CD8-positive, alpha-beta memory T cell (primary cell): Measurements from ENCODE around the gene ABLIM2. TPM values are rescaled to one million over a fixed set of nuclear protein-coding genes. Genes with fewer than 3 reads are reported as not detected.

ENCODE experiments used
- CTCF ChIA-PET: fragments of 350-600 bp; sonication (Branson Sonifier 250); formaldehyde crosslinking; loops from one replicate; lab custom pipeline; 2021; ENCODE audit warnings: antibody characterized with exemption; lab: Charles Lee
- POLR2A ChIA-PET: fragments of 350-600 bp; sonication (Branson Sonifier 250); formaldehyde crosslinking; loops from one replicate; lab custom pipeline; 2021; ENCODE audit warnings: antibody characterized with exemption; lab: Charles Lee
- DNase-seq, 5 donors: peaks; one replicate each; pipeline versions ENCODE4 v3.0.0 to v3.0.0-alpha.2; 2020 to 2022; ENCODE audit warnings: mixed read lengths in 1 of 5
- H3K27ac ChIP-seq: one replicate; pipeline ENCODE4 v1.7.0; 2013; ENCODE audit warnings: low read depth, mild to moderate bottlenecking, low read length, moderate library complexity
- H3K27me3 ChIP-seq: 2 replicates; pipeline ENCODE4 v1.7.0; 2013; ENCODE audit warnings: low read length, mild to moderate bottlenecking; ENCODE audit not compliant: insufficient read depth, poor library complexity, severe bottlenecking
- H3K36me3 ChIP-seq: 2 replicates; pipeline ENCODE4 v1.7.0; 2013; ENCODE audit warnings: mild to moderate bottlenecking, low read length, moderate library complexity; ENCODE audit not compliant: insufficient read depth
- H3K4me1 ChIP-seq: 2 replicates; pipeline ENCODE4 v1.7.0; 2013; ENCODE audit warnings: mild to moderate bottlenecking, low read length, moderate library complexity; ENCODE audit not compliant: insufficient read depth
- H3K4me3 ChIP-seq: 2 replicates; pipeline ENCODE4 v1.7.0; 2013; ENCODE audit warnings: mild to moderate bottlenecking, low read length
- H3K9me3 ChIP-seq: 2 replicates; pipeline ENCODE4 v1.7.0; 2013; ENCODE audit warnings: mild to moderate bottlenecking, low read length
- H3K27ac Mint-ChIP-seq, 8 donors: one replicate each; pipeline ENCODE4 v1.8.0; 2020 to 2021; ENCODE audit warnings: mixed read lengths in 8 of 8, mild to moderate bottlenecking in 6 of 8, inconsistent platforms in 3 of 8, moderate library complexity in 3 of 8
- H3K27me3 Mint-ChIP-seq, 2 donors: one replicate each; pipeline ENCODE4 v1.8.0; 2020 to 2021; ENCODE audit warnings: mixed read lengths in 2 of 2, mild to moderate bottlenecking in 1 of 2, moderate library complexity in 1 of 2
- H3K36me3 Mint-ChIP-seq, 3 donors: one replicate each; pipeline ENCODE4 v1.8.0; 2020 to 2021; ENCODE audit warnings: mixed read lengths in 3 of 3, inconsistent platforms in 1 of 3, mild to moderate bottlenecking in 1 of 3
- H3K4me1 Mint-ChIP-seq, 3 donors: one replicate each; pipeline ENCODE4 v1.8.0; 2020 to 2021; ENCODE audit warnings: mixed read lengths in 3 of 3, inconsistent platforms in 1 of 3, mild to moderate bottlenecking in 1 of 3
- H3K4me3 Mint-ChIP-seq, 7 donors: one replicate each; pipeline ENCODE4 v1.8.0; 2020 to 2021; ENCODE audit warnings: mixed read lengths in 7 of 7, mild to moderate bottlenecking in 6 of 7, moderate library complexity in 4 of 7, inconsistent platforms in 2 of 7
- H3K9me3 Mint-ChIP-seq, 5 donors: one replicate each; pipeline ENCODE4 v1.8.0; 2020 to 2022; ENCODE audit warnings: mixed read lengths in 5 of 5, mild to moderate bottlenecking in 3 of 5, moderate library complexity in 2 of 5, inconsistent platforms in 1 of 5
- polyA plus RNA-seq: library from polyadenylated mRNA; unstranded; fragments of 300-500 nt; fragmentation: Illumina TruSeq; gene quantifications from one replicate; pipeline ENCODE4 v1.2.3, GENCODE V29; 2021
- total RNA-seq, 2 experiments: library from RNA; stranded (reverse); gene quantifications; one replicate each; pipeline ENCODE4 v1.2.3, GENCODE V29; 2021

ABLIM2 gene
- total and polyA plus RNA-seq, 3 experiments from 2014 or later: 0.72 to 1.2 (median 1.1) TPM

DNA sequence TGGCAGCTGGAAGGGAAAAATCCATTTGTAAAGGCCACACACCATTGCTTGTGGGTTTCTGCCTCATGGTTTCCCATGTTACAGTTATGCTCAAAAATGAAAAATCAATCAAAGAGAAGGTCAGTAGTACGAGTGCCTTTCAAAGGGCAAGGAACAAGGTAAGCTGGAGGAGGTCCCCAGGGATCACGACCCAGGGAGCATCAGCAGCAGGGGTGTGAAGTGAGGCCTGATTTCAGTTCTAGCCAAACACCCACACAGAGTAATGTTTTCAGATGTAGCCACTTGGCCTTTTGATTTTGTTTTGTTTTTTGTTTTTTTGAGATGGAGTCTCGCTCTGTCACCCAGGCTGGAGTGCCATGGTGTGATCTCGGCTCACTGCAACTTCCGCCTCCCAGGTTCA is 149.5 kb downstream of the ABLIM2 start:
- Mint-ChIP-seq H3K27me3 (peaks cover 0 to 3% of the 10 kb centered on the region in 2 donors), H3K4me1 (no peaks in the 10 kb centered on the region), H3K9me3 (no peaks in the 10 kb centered on the region), H3K27ac (peak overlapping the region in 1 of 8 donors; percentile 62), H3K36me3 (peaks cover 0 to 7% (median 3%) of the 10 kb centered on the region in 3 donors), H3K4me3 (no peak overlapping the region)
- Histone ChIP-seq H3K36me3 (no peaks in the 10 kb centered on the region), H3K9me3 (no peaks in the 10 kb centered on the region), H3K27me3 (no peaks in the 10 kb centered on the region), H3K27ac (no peak overlapping the region), H3K4me3 (no peak overlapping the region), H3K4me1 (no peaks in the 10 kb centered on the region)
- CTCF ChIA-PET: no interaction called here
- POLR2A ChIA-PET: no interaction called here
- no peak for DNase-seq

DNA sequence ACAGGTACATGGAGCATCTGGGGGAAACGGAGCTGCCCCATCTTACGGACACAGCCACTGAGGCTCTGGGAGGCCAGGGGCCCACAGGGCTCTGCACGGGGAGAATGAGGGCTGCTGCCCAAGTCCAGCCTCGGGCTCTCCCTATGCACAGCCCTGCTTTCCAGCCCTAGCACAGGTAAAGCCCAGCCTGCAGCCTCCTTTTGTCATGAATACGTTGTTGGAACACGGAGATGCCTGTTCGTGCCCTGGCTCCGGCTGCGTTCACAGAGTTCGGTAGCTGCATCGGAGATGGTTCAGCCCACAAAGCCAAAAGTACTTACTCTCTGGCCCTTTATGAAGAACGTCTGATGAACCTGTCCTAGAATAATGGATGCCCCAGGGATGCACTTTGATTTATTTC is 150.2 kb downstream of the ABLIM2 start:
- H3K36me3 ChIP-seq: no peaks in the 10 kb centered on the region
- no peak overlapping the region for H3K4me3 Mint-ChIP-seq
- H3K27me3 ChIP-seq: no peaks in the 10 kb centered on the region
- POLR2A ChIA-PET: no interaction called here
- DNase-seq: no peak
- CTCF ChIA-PET: no interaction called here
- H3K9me3 ChIP-seq: no peaks in the 10 kb centered on the region
- no peak overlapping the region for H3K27ac ChIP-seq
- no peaks in the 10 kb centered on the region for H3K4me1 Mint-ChIP-seq
- H3K27ac Mint-ChIP-seq: no peak overlapping the region
- peaks cover 0 to 7% (median 3%) of the 10 kb centered on the region in 3 donors for H3K36me3 Mint-ChIP-seq
- no peaks in the 10 kb centered on the region for H3K9me3 Mint-ChIP-seq
- no peaks in the 10 kb centered on the region for H3K4me1 ChIP-seq
- H3K27me3 Mint-ChIP-seq: peaks cover 0 to 3% of the 10 kb centered on the region in 2 donors
- H3K4me3 ChIP-seq: no peak overlapping the region

DNA sequence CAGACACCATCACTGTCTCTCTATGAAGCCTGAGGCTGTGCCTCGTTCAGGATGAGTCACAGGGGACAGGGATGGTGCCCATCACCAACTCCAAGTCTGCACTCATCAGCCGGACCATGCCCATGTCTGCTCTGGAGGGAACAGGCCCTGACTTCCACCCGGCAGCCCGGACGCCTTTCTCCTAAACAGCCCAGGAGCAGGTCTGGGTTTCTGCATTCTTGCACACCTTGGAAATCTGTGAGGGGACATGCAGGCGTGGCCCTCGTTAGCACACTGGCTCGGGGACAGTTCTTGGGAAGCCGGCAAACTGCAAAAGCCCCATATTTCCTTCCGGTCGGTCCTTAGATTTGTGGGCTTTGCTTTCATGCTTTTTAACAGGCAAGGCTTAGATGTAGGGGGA is 151.0 kb downstream of the ABLIM2 start:
- Mint-ChIP-seq H3K36me3 (peaks cover 0 to 7% (median 7%) of the 10 kb centered on the region in 3 donors), H3K9me3 (no peaks in the 10 kb centered on the region), H3K4me1 (no peaks in the 10 kb centered on the region), H3K27me3 (peaks cover 4 to 5% of the 10 kb centered on the region in 2 donors), H3K4me3 (no peak overlapping the region), H3K27ac (no peak overlapping the region)
- ChIA-PET POLR2A (no interaction called here), CTCF (interaction anchor here (1.2 kb wide), 1 partner anchor 14 kb away, joined by 3 read pairs; no protein-coding TSS in a partner anchor)
- no peak for DNase-seq
- H3K27me3 ChIP-seq: no peaks in the 10 kb centered on the region
- H3K4me1 ChIP-seq: no peaks in the 10 kb centered on the region
- H3K27ac ChIP-seq: no peak overlapping the region
- H3K9me3 ChIP-seq: no peaks in the 10 kb centered on the region
- no peaks in the 10 kb centered on the region for H3K36me3 ChIP-seq
- H3K4me3 ChIP-seq: no peak overlapping the region

DNA sequence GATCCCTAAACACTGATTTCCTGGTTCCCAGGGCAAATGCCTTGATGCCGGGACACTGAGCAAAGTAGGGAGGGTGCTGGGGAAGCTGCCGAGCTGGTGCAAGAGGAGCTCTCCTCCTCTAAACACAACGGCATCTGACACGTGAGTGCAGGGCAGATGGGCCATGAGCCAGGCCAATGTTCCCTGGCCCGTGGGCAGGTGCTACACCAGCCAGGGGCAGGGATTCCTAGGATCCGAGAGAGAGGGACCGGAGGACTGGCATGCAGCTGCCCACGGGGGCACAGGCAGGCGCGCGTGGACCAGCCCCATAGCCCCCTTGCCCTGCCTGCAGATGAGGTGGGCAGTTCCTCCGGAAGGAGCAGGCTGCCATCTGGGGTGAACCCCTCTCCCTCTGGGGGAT is 152.1 kb downstream of the ABLIM2 start:
- no peaks in the 10 kb centered on the region for H3K9me3 ChIP-seq
- Mint-ChIP-seq H3K9me3 (peaks cover 0 to 2% (median 0%) of the 10 kb centered on the region in 5 donors), H3K27ac (no peak overlapping the region), H3K4me3 (no peak overlapping the region), H3K27me3 (peaks cover 6% of the 10 kb centered on the region in 2 donors), H3K4me1 (no peaks in the 10 kb centered on the region), H3K36me3 (peaks cover 0 to 8% (median 7%) of the 10 kb centered on the region in 3 donors)
- H3K4me1 ChIP-seq: no peaks in the 10 kb centered on the region
- ChIA-PET POLR2A (no interaction called here), CTCF (interaction anchor here (1.2 kb wide), 1 partner anchor 13 kb away, joined by 3 read pairs; no protein-coding TSS in a partner anchor)
- no peak for DNase-seq
- H3K36me3 ChIP-seq: no peaks in the 10 kb centered on the region
- no peak overlapping the region for H3K4me3 ChIP-seq
- H3K27ac ChIP-seq: no peak overlapping the region
- H3K27me3 ChIP-seq: no peaks in the 10 kb centered on the region

DNA sequence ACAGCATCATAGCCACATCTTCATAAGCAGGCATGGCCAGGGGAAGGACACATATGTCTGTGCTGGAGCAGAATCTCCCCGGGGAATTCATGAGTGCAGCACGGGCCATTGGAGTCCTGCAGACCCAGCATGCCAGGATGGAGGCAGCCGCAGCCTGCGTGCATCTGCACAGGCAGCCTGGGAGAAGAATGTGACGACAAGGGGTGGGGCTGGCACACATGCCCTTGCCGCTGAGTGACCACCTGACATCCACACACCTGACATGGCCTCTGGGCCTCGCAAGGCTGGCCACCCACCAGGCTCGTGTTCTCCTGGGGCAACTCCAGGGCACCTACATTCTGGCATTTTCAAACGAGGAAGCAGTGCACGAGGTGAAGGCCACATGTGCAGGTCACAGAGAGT is 152.8 kb downstream of the ABLIM2 start:
- no peak overlapping the region for H3K27ac ChIP-seq
- ChIA-PET POLR2A (no interaction called here), CTCF (no interaction called here)
- Mint-ChIP-seq H3K27ac (no peak overlapping the region), H3K36me3 (peaks cover 0 to 8% (median 7%) of the 10 kb centered on the region in 3 donors), H3K9me3 (peaks cover 0 to 2% (median 0%) of the 10 kb centered on the region in 5 donors), H3K4me1 (no peaks in the 10 kb centered on the region), H3K4me3 (no peak overlapping the region), H3K27me3 (peaks cover 6 to 7% of the 10 kb centered on the region in 2 donors)
- no peaks in the 10 kb centered on the region for H3K4me1 ChIP-seq
- H3K4me3 ChIP-seq: no peak overlapping the region
- no peaks in the 10 kb centered on the region for H3K27me3 ChIP-seq
- no peak for DNase-seq
- H3K9me3 ChIP-seq: no peaks in the 10 kb centered on the region
- H3K36me3 ChIP-seq: no peaks in the 10 kb centered on the region

DNA sequence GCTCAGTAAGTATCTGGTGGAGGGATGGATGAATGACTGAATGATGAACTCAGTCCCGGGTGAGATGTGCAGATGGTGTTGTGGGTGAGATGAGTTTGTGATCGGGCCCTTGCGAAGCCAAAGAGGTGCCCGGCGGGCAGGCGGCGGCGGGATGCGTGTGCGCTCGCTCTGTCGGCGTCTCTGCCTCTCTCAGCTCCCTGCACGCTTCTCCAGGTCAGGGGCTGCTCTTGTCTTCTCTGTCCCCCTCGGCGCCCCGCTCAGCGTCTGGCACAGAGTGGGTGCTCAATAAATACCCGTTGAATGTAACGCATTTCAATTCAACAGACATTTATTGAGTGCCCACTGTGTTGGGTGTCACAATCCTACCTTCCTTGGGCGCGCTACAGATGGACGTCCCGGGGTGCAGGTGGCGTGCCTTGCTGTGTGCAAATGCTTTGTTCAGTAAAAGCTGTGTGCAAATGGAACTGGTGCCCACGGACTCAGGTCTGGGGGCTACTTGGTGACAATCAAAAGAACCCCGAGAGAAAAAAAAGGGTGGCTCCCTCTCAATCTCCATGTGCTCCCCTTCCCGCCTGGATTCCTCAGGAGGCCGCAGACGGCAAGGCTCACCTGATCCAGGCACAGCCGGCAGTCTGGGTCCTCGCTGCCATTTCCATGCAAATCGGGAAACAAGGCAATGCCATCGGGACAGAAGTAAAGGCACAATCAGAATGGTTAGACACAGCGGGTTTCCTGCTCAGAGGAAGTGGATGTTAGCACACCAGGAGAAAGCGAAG is 153.4 kb downstream of the ABLIM2 start:
- no peaks in the 10 kb centered on the region for H3K4me1 Mint-ChIP-seq
- no peak for DNase-seq
- H3K36me3 Mint-ChIP-seq: peaks cover 0 to 8% (median 7%) of the 10 kb centered on the region in 3 donors
- H3K36me3 ChIP-seq: no peaks in the 10 kb centered on the region
- H3K27me3 Mint-ChIP-seq: peaks cover 6 to 7% of the 10 kb centered on the region in 2 donors
- no peaks in the 10 kb centered on the region for H3K27me3 ChIP-seq
- no peak overlapping the region for H3K4me3 Mint-ChIP-seq
- no peak overlapping the region for H3K27ac ChIP-seq
- no peaks in the 10 kb centered on the region for H3K9me3 ChIP-seq
- no peak overlapping the region for H3K4me3 ChIP-seq
- POLR2A ChIA-PET: no interaction called here
- no peaks in the 10 kb centered on the region for H3K4me1 ChIP-seq
- CTCF ChIA-PET: no interaction called here
- no peak overlapping the region for H3K27ac Mint-ChIP-seq
- peaks cover 0 to 2% (median 0%) of the 10 kb centered on the region in 5 donors for H3K9me3 Mint-ChIP-seq

DNA sequence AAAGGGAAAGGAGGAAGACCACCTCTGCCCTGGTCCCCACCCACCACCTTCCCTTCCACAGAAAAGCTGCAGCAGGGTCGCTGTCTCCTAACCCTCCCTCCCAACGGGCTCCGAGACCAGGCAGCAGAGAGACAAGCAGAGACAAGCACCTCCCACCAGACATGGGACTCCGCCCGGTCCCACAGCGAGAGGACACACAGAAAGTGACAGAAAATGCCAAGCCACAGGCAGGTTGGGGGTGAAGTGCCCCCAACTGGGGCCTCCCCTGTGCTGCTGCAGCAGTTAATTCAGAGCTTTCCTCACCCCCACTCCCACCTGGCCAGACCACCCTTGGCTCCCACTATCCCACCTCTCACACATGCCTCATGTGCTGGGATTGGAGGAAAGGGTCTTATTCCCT is 154.5 kb downstream of the ABLIM2 start:
- no peak overlapping the region for H3K4me3 Mint-ChIP-seq
- peaks cover 6 to 7% of the 10 kb centered on the region in 2 donors for H3K27me3 Mint-ChIP-seq
- no peaks in the 10 kb centered on the region for H3K9me3 ChIP-seq
- no peak for DNase-seq
- no peaks in the 10 kb centered on the region for H3K27me3 ChIP-seq
- peaks cover 0 to 2% (median 0%) of the 10 kb centered on the region in 5 donors for H3K9me3 Mint-ChIP-seq
- H3K27ac Mint-ChIP-seq: peak overlapping the region in 1 of 8 donors; percentile 55
- peaks cover 0 to 8% (median 7%) of the 10 kb centered on the region in 3 donors for H3K36me3 Mint-ChIP-seq
- POLR2A ChIA-PET: no interaction called here
- CTCF ChIA-PET: no interaction called here
- no peaks in the 10 kb centered on the region for H3K4me1 ChIP-seq
- H3K4me1 Mint-ChIP-seq: no peaks in the 10 kb centered on the region
- H3K4me3 ChIP-seq: no peak overlapping the region
- no peak overlapping the region for H3K27ac ChIP-seq
- H3K36me3 ChIP-seq: no peaks in the 10 kb centered on the region

DNA sequence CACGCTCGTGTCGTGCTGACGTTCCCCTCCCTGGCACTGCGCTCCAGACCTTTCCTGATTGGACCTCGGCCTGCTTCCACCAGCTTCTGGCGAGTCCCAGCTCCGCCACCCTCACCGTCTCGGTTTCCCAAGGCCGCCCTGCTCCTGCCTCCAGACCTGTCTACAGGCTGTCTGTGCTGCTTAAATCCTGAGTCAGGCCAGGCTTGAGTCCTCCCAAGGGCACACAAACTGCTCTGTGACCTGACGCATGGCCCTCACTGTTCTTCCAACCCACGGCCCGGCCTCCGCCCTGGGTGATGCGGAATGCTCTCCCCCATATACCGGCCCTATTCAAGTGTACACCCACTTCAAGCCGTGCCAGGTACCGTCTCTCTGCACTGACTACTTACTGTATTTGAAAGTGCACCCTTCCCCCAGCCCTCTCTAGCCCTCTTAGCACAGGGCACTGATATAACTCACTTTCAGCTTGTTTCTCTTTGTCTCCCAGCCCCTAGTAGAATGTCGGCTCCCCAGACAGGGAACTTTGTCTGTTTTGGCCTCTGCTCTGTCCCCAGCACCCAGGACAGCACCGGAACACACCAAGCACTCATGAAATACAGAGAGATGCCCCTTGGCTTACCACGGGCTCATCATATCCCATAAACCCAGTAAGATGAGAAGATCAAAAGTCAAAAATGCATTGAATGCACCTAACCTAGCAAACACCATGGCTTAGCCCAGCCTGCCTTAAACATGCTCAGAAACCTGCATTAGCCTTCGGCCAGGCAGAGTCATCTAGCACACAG is 155.9 kb downstream of the ABLIM2 start:
- Histone ChIP-seq H3K4me3 (no peak overlapping the region), H3K27ac (no peak overlapping the region), H3K27me3 (no peaks in the 10 kb centered on the region), H3K9me3 (no peaks in the 10 kb centered on the region), H3K4me1 (no peaks in the 10 kb centered on the region), H3K36me3 (no peaks in the 10 kb centered on the region)
- Mint-ChIP-seq H3K27ac (peak overlapping the region in 1 of 8 donors; percentile 81), H3K27me3 (peaks cover 6 to 7% of the 10 kb centered on the region in 2 donors), H3K4me1 (no peaks in the 10 kb centered on the region), H3K4me3 (no peak overlapping the region), H3K9me3 (peaks cover 0 to 2% (median 0%) of the 10 kb centered on the region in 5 donors), H3K36me3 (peaks cover 0 to 7% (median 6%) of the 10 kb centered on the region in 3 donors)
- ChIA-PET POLR2A (no interaction called here), CTCF (no interaction called here)
- DNase-seq: no peak
